ENCODE data around the gene CYP27C1. TPM values are rescaled to one million over a fixed set of nuclear protein-coding genes. Genes with fewer than 3 reads are reported as not detected.

CYP27C1 gene
- total RNA-seq, 1 experiment from 2014 or later, result 0.11 TPM

- POLR2A ChIA-PET, result no interaction called here
- Mint-ChIP-seq H3K27ac (ENCODE audit: unreplicated experiment) (no peak overlapping the region), H3K4me3 (ENCODE audit: unreplicated experiment) (no peak overlapping the region), H3K36me3 (ENCODE audit: insufficient read depth, unreplicated experiment) (peaks cover 13% of the 10 kb centered on the region), H3K9me3 (ENCODE audit: unreplicated experiment) (peaks cover 13% of the 10 kb centered on the region), H3K27me3 (ENCODE audit: insufficient read depth, unreplicated experiment) (no peaks in the 10 kb centered on the region), H3K4me1 (ENCODE audit: low read depth, unreplicated experiment) (peaks cover 13% of the 10 kb centered on the region)
- TF ChIP-seq CTCF (IDR thresholded peaks at IDR 0.05; ENCODE audit: insufficient read depth in 1 of 2, low read depth in 1 of 2, low read length in 1 of 2, severe bottlenecking in 1 of 2, unreplicated experiment in 1 of 2), result no peak
- intact Hi-C loops (cut with micrococcal nuclease; ENCODE audit: unreplicated experiment), result no loop called here
- no peaks in the 10 kb centered on the region for H3K27me3 ChIP-seq (replicated peaks; ENCODE audit: control insufficient read depth, insufficient read depth, low read length)
- H3K4me1 ChIP-seq, result peaks cover 23% of the 10 kb centered on the region
- no peak for DNase-seq
- no peak overlapping the region for H3K4me3 ChIP-seq (ENCODE audit: low read depth, low read length)
- CTCF ChIA-PET, result no interaction called here
- 0 out of 2 replicates have a peak, but pooled peaks cover 2% of the 10 kb centered on the region for H3K36me3 ChIP-seq (ENCODE audit: control insufficient read depth, insufficient read depth, low read length)
- H3K9me3 ChIP-seq, result 0 out of 2 replicates have a peak, but pooled peaks cover 3% of the 10 kb centered on the region
- BruUV-seq (replicated peaks), result no TSS peak
Observed at GRCh38 chr2:127138281-127138680, 81.8 kb downstream of the CYP27C1 start.

GRCh38 chr2:127137741-127138140, 82.4 kb downstream of the CYP27C1 start:
- H3K4me1 Mint-ChIP-seq (ENCODE audit: low read depth, unreplicated experiment), result peaks cover 18% of the 10 kb centered on the region
- H3K27me3 Mint-ChIP-seq (ENCODE audit: insufficient read depth, unreplicated experiment), result no peaks in the 10 kb centered on the region
- CTCF ChIA-PET, result no interaction called here

GRCh38 chr2:127137225-127137624, 82.9 kb downstream of the CYP27C1 start:
- Histone ChIP-seq H3K9me3 (0 out of 2 replicates have a peak, but pooled peaks cover 3% of the 10 kb centered on the region), H3K4me3 (ENCODE audit: low read depth, low read length) (no peak overlapping the region), H3K36me3 (ENCODE audit: control insufficient read depth, insufficient read depth, low read length) (peaks cover 2% of the 10 kb centered on the region; the same call in 1 of the 2 replicates), H3K27me3 (replicated peaks; ENCODE audit: control insufficient read depth, insufficient read depth, low read length) (no peaks in the 10 kb centered on the region), H3K4me1 (peaks cover 23% of the 10 kb centered on the region)
- H3K9me3 Mint-ChIP-seq (ENCODE audit: unreplicated experiment), result peaks cover 13% of the 10 kb centered on the region
- no peak overlapping the region for H3K27ac Mint-ChIP-seq (ENCODE audit: unreplicated experiment)
- CTCF ChIA-PET, result interaction anchor here (0.5 kb wide), 1 partner anchor 22 kb away, joined by 3 read pairs; no protein-coding TSS in a partner anchor
- intact Hi-C loops (cut with micrococcal nuclease; ENCODE audit: unreplicated experiment), result no loop called here
- H3K4me3 Mint-ChIP-seq (ENCODE audit: unreplicated experiment), result no peak overlapping the region
- H3K27me3 Mint-ChIP-seq (ENCODE audit: insufficient read depth, unreplicated experiment), result no peaks in the 10 kb centered on the region
- no peak for TF ChIP-seq CTCF (IDR thresholded peaks at IDR 0.05; ENCODE audit: insufficient read depth in 1 of 2, low read depth in 1 of 2, low read length in 1 of 2, severe bottlenecking in 1 of 2, unreplicated experiment in 1 of 2)
- POLR2A ChIA-PET, result no interaction called here
- peaks cover 18% of the 10 kb centered on the region for H3K4me1 Mint-ChIP-seq (ENCODE audit: low read depth, unreplicated experiment)
- DNase-seq, result no peak
- no TSS peak for BruUV-seq (replicated peaks)
- H3K36me3 Mint-ChIP-seq (ENCODE audit: insufficient read depth, unreplicated experiment), result peaks cover 18% of the 10 kb centered on the region

More at GRCh38 chr2:127137741-127138140, 82.4 kb downstream of the CYP27C1 start:
- H3K9me3 Mint-ChIP-seq (ENCODE audit: unreplicated experiment), result peaks cover 13% of the 10 kb centered on the region
- Histone ChIP-seq H3K36me3 (ENCODE audit: control insufficient read depth, insufficient read depth, low read length) (peaks cover 2% of the 10 kb centered on the region; the same call in 1 of the 2 replicates), H3K9me3 (0 out of 2 replicates have a peak, but pooled peaks cover 3% of the 10 kb centered on the region), H3K4me3 (ENCODE audit: low read depth, low read length) (no peak overlapping the region), H3K4me1 (peaks cover 23% of the 10 kb centered on the region), H3K27me3 (replicated peaks; ENCODE audit: control insufficient read depth, insufficient read depth, low read length) (no peaks in the 10 kb centered on the region)
- DNase-seq, result no peak
- TF ChIP-seq CTCF (IDR thresholded peaks at IDR 0.05; ENCODE audit: insufficient read depth in 1 of 2, low read depth in 1 of 2, low read length in 1 of 2, severe bottlenecking in 1 of 2, unreplicated experiment in 1 of 2), result no peak
- peaks cover 18% of the 10 kb centered on the region for H3K36me3 Mint-ChIP-seq (ENCODE audit: insufficient read depth, unreplicated experiment)
- intact Hi-C loops (cut with micrococcal nuclease; ENCODE audit: unreplicated experiment), result no loop called here
- POLR2A ChIA-PET, result no interaction called here
- H3K27ac Mint-ChIP-seq (ENCODE audit: unreplicated experiment), result no peak overlapping the region
- no TSS peak for BruUV-seq (replicated peaks)
- no peak overlapping the region for H3K4me3 Mint-ChIP-seq (ENCODE audit: unreplicated experiment)

Data from Caco-2 (cell line).